GM12891 (cell line): ENCODE results near the gene SF3B2.

ENCODE experiments used
- PAX5 ChIP-seq: IDR thresholded peaks from 2 replicates; pipeline ENCODE4 v1.6.1; 2011; ENCODE audit warnings: low read length, moderate library complexity, mild to moderate bottlenecking; ENCODE audit not compliant: insufficient read depth, severe bottlenecking
- POLR2A ChIP-seq: IDR thresholded peaks from 2 replicates; pipeline ENCODE4 v1.6.1; 2011; ENCODE audit warnings: low read depth, low read length, control low read depth
- POLR2AphosphoS5 ChIP-seq: IDR thresholded peaks from 2 replicates; pipeline ENCODE4 v1.6.1; 2011; ENCODE audit warnings: low read depth, low read length, control low read depth

GRCh38 chr11:66047541-66048365 is 4.4 kb upstream of the SF3B2 start:
- TF ChIP-seq POLR2A, result no peak
- no peak for TF ChIP-seq POLR2AphosphoS5
- no peak for TF ChIP-seq PAX5
